HG02884 (cell line): ENCODE results near the gene TAS2R10.
"Not testable (repeated sequence)": the region's sequence is repeated elsewhere in the genome, so short reads cannot be mapped to it uniquely, and the experiment has no call there.

ENCODE experiments used
- ATAC-seq: cut with Tn5 transposase; IDR thresholded peaks from one replicate; pipeline ENCODE4 v1.9.1; 2021; ENCODE audit warnings: mild to moderate bottlenecking, moderate library complexity; ENCODE audit not compliant: unreplicated experiment

The TAS2R10 gene, protein sequence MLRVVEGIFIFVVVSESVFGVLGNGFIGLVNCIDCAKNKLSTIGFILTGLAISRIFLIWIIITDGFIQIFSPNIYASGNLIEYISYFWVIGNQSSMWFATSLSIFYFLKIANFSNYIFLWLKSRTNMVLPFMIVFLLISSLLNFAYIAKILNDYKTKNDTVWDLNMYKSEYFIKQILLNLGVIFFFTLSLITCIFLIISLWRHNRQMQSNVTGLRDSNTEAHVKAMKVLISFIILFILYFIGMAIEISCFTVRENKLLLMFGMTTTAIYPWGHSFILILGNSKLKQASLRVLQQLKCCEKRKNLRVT

DNA sequence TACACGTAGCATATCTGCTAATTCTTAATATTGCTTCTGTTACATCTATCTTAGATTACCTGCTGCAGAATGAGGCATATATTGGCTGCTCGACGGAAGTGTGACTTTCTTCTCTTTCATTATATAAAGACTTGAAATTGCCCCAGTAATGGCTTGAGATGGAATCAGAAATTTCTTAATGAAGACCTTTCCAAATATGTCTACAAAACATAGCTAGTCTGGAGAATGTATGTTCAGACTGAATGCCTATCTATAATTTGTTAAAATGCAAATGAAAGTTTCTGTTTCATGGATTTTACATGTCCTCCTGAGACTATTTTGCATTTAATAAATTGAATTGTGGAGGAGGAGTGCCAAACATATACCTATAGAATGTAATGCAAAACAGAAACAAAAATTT lies at the start of gene TAS2R10:
TSS of gene TAS2R10 (minus strand) at position 101 of the 400 bp plus-strand sequence. CDS start at position 12, 89 bp downstream.
- no peak for ATAC-seq

- ATAC-seq = no peak
Measured at GRCh38 chr12:10873378-10873777, 47.2 kb upstream of the TAS2R10 start.

- no peak for ATAC-seq
Measured at GRCh38 chr12:10867381-10867780, 41.2 kb upstream of the TAS2R10 start.

- no peak for ATAC-seq
Measured at GRCh38 chr12:10863512-10864218, 37.5 kb upstream of the TAS2R10 start.

DNA sequence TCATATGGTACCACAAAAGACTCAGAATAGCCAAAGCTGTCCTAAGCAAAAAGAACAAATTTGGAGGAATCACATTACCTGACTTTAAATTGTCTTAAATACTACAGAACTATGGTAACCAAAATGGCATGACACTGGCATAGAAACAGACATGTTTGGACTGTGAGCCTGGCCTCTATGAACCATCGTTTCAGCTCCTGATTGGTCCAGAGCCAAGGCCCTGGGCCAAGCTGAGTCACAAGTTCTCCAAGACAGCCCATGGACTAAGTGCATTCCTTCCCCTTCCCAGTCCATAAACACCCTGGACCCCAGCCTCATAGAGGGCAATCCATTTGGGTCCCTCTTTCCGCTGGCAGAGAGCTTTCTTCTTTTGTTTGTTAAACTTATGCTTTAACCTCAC lies 35.2 kb upstream of the TAS2R10 start:
- ATAC-seq = no peak

- no peak for ATAC-seq
Measured at GRCh38 chr12:10855807-10856206, 29.6 kb upstream of the TAS2R10 start.

GRCh38 chr12:10853776-10854175 lies 27.6 kb upstream of the TAS2R10 start:
- no peak for ATAC-seq

DNA sequence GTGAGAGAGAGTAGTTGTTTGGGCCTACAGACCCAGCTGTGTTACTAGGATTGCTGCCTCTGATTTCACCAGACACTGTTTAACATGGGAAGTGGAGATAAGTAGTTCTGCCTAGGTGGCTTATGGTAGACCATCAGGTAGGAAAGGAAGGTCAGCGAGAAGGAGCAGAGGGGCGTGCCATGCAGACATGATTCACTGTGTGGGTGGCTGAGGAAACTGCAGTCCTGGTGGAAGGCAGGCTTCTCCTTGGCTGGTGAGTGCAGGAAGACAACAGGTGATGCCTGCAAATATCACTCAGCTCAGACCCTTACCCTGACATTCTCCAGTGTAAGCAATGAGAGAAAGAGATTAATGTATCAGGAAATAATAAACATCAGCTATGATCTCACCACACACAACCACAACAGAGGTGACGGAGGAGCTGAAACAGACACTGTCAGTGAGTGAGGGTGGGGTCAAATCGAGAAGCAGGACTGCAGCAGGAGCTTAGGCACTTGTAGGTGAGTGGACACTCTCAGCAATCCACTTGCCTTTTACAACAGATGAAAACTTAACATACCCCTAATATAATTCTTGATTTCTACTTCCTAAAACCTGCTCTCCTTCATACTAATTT lies 25.2 kb upstream of the TAS2R10 start:
- no peak for ATAC-seq

DNA sequence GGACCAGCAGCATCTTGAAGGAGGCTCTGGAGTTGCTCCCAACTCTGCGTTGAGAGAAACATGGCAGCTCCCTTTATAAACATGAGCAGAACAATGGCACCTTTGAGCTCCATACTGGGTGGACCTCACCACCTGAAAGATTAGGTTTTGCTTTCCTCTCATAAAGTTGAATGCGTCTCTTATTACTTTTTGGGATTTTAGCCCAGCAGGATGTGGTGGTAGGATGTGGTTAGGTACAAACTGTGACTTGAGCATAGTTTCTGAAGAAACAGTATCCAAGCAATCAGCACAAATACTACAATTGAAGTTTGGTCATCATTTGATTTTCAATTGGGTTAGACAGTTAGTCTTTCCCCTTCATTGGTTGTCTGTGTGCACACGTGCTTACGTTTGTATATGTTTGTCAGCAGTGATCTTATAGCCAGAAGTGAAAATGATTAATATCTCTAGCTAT lies 23.3 kb upstream of the TAS2R10 start, which contains the start of gene PRR4:
TSS of gene PRR4 (minus strand) at position 51 of the 454 bp plus-strand sequence. CDS start at position 13, 38 bp downstream.
- ATAC-seq = no peak

GRCh38 chr12:10847744-10848143 lies 21.6 kb upstream of the TAS2R10 start:
- no peak for ATAC-seq

GRCh38 chr12:10842862-10843261 lies 16.7 kb upstream of the TAS2R10 start:
- ATAC-seq = no peak

- ATAC-seq = no peak
Measured at GRCh38 chr12:10838461-10838860, 12.3 kb upstream of the TAS2R10 start.

GRCh38 chr12:10829994-10830393 lies 3.8 kb upstream of the TAS2R10 start:
- no peak for ATAC-seq

- no peak for ATAC-seq
Measured at GRCh38 chr12:10824957-10825356, 1.2 kb downstream of the TAS2R10 start.

- ATAC-seq = no peak
Measured at GRCh38 chr12:10811883-10812536, 14.1 kb downstream of the TAS2R10 start.

DNA sequence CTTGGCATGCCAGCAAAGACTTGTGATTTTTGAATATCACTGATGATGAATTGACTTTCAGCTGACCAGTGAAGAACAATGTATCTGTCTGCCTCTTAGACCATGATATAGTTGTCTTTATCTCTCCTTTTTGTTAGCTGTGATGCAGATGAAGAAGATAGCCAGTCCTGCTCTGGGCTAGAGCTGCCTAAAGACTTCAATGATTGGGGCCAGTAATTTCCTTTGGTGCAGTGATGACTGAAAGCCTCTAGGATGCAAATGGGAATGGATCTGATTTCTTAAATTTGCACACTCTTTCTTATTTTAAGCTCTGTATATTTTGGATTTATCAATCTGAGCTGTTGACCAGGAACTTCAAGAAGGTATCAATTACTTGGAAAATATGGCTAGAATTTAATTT lies 16.1 kb downstream of the TAS2R10 start, which contains the start of gene TAS2R9:
TSS of gene TAS2R9 (minus strand) at position 101 of the 400 bp plus-strand sequence. CDS start at position 8, 93 bp downstream.
- no peak for ATAC-seq

DNA sequence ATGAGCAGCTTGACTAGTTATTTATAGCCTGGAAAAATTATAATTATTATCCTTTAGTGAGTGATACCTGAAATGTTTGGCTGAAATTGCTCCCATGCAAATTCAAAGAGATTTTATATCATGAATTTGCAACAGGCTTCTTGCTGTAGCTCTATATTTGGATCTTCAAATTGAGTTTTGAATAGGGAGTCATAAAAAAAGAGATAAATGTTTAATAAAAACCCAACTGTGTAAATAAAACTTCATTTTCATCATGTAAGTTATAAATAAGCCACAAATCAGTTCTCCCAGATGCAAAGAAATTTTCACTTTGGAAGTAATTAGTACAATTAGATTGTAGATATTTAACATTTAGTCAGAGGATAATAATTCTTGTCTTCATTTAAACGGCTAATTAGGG lies 19.0 kb downstream of the TAS2R10 start, which contains the start of gene TAS2R8:
TSS of gene TAS2R8 (minus strand) at position 101 of the 400 bp plus-strand sequence. CDS start 306 bp downstream, outside the sequence.
- ATAC-seq = no peak

- no peak for ATAC-seq
Measured at GRCh38 chr12:10802587-10802986, 23.6 kb downstream of the TAS2R10 start, which contains the start of gene TAS2R7. TSS of gene TAS2R7 (minus strand) at chr12:10802627. CDS start at chr12:10802570, 57 bp downstream.

DNA sequence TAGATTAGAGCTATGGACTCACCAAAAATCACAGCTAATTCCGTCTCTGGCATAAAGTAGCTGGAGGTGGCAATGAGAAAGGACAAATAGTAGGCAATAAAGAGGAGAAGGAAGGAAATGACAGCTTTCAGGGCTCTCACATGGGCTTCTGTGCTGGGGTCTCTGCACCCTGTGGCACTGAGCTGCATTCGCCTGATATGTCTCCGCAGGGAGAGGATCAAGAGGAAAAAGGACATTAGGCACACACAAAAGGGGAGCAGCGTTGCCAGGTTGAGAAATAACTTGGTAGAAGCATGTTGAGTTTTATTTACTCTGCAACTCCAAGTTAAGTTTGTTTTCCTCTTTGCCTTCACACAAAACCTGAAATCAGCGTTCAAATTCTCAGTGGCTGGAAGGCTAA lies 24.4 kb downstream of the TAS2R10 start:
- no peak for ATAC-seq

- no peak for ATAC-seq
Measured at GRCh38 chr12:10794222-10794621, 31.9 kb downstream of the TAS2R10 start.

DNA sequence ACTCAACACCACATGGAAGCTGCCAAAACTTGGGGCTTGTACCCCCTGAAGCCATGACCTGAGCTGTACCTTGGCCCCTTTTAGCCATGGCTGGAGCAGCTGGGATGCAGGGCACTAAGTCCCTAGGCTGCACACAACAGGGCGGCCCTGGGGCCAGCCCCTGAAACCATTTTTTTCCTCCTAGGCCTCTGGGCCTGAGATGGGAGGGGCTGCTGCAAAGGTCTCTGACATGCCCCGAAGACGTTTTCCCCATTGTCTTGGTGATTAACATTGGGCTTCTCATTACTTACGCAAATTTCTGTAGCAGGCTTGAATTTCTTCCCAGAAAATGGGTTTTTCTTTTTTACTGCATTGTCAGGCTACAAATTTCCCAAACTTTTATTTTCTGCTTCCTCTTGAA lies 34.4 kb downstream of the TAS2R10 start:
- ATAC-seq = not testable (repeated sequence)
